Adrenal gland (tissue), 12 donors: ENCODE measurements around the gene KCNT2. TPM values are rescaled to one million over a fixed set of nuclear protein-coding genes. Genes with fewer than 3 reads are reported as not detected.

ENCODE experiments used
- DNase-seq, 7 donors: peaks; one replicate each; pipeline ENCODE4 v3.0.0-alpha.2; 2019 to 2020
- H3K27ac ChIP-seq, 5 donors: fragments of 200-600 bp; sonication (generic) in 4 of 5; 1 replicate in 3 of 5; 2 replicates in 2 of 5; pipeline versions ENCODE4 v1.5.1 to v1.8.0; 2016 to 2020; ENCODE audit warnings: mild to moderate bottlenecking in 1 of 5
- H3K27me3 ChIP-seq: fragments of 200-600 bp; 2 replicates; pipeline ENCODE4 v1.8.0; 2021
- H3K36me3 ChIP-seq, 2 donors: fragments of 200-600 bp; replicated peaks in 1 of 2; 1 replicate in 1 of 2; 2 replicates in 1 of 2; pipeline versions ENCODE4 v1.5.1 to v1.8.0; 2018 to 2022
- H3K4me1 ChIP-seq, 2 donors: fragments of 200-600 bp; replicated peaks in 1 of 2; 1 replicate in 1 of 2; 2 replicates in 1 of 2; pipeline versions ENCODE4 v1.5.1 to v1.8.0; 2018 to 2021
- H3K4me3 ChIP-seq, 4 donors: fragments of 200-600 bp; sonication (generic) in 3 of 4; one replicate each; pipeline ENCODE4 v1.5.1; 2016 to 2018
- H3K9me3 ChIP-seq, 3 donors: fragments of 200-600 bp; sonication (generic) in 1 of 3; replicated peaks in 1 of 3; 1 replicate in 2 of 3; 2 replicates in 1 of 3; pipeline versions ENCODE4 v1.5.1 to v1.8.0; 2016 to 2021
- POLR2A ChIP-seq, 2 donors: fragments of 450-650 bp; IDR thresholded peaks; one replicate each; pipeline ENCODE4 v1.6.1; 2017; ENCODE audit warnings: antibody characterized with exemption in 2 of 2, mild to moderate bottlenecking in 2 of 2, moderate library complexity in 1 of 2
- WGBS, 4 donors: extraction: QIAGEN DNeasy Blood & Tissue Kit in 2 of 4; methylation state at CpG; one replicate each; pipeline versions ENCODE4 v1.1.5 to v1.1.7; 2013 to 2017; 5-methylcytosine and 5-hydroxymethylcytosine counted together
- intact Hi-C, 2 donors: fragments of 100-400 bp; cut with DNase I; formaldehyde crosslinking; loops; one replicate each; pipeline versions ENCODE4 v1.14.1 to v1.15.0; 2022 to 2023
- polyA plus RNA-seq, 3 donors: library from polyadenylated mRNA; stranded (reverse); fragments of 200-250 nt in 2 of 3; fragments of 350-450 nt in 1 of 3; fragmentation: Illumina TruSeq in 1 of 3; extraction: RNeasy Lipid Tissue Mini Kit (QIAGEN cat#74804) in 1 of 3; gene quantifications; one replicate each; pipeline ENCODE4 v1.2.3, GENCODE V29; 2013 to 2014
- total RNA-seq, 9 donors: library from RNA; depleted of rRNA in 4 of 9; stranded (reverse); fragments of >200 nt in 4 of 9; fragments of 120-200 nt in 1 of 9; fragmentation: NEBNext Ultra II Directional in 1 of 9; extraction: Animal tissue kit (Norgen Biotek cat#: 25700) in 1 of 9; gene quantifications; one replicate each; pipeline versions ENCODE4 v1.1.0 to v1.2.4, GENCODE V29; 2013 to 2023
- TF ChIP-seq, protein P1 (sequence below), 6 experiments: fragments of 450-650 bp in 4 of 6; fragments of 200-600 bp in 2 of 6; sonication (generic) in 1 of 6; IDR thresholded peaks; 1 replicate in 5 of 6; 2 replicates in 1 of 6; pipeline versions ENCODE4 v1.5.1 to v1.8.0; 2016 to 2021; ENCODE audit warnings: antibody characterized with exemption in 6 of 6, mild to moderate bottlenecking in 2 of 6, moderate library complexity in 1 of 6
- donor health status: healthy with polysubstance abuse.
- donor health status: Bipolar disorder and iron deficiency.
- donor health status: DM: yes; HTN: yes; CAD: no.
- donor health status: DM: no; HTN: no; CAD: no.
- donor health status: DM: no; HTN: no; CAD: no.
- donor health status: DM: yes; HTN: yes; CAD: no.

KCNT2 gene
- total and polyA plus RNA-seq, 12 donors = 0.54 to 4.0 (median 1.2) TPM

DNA sequence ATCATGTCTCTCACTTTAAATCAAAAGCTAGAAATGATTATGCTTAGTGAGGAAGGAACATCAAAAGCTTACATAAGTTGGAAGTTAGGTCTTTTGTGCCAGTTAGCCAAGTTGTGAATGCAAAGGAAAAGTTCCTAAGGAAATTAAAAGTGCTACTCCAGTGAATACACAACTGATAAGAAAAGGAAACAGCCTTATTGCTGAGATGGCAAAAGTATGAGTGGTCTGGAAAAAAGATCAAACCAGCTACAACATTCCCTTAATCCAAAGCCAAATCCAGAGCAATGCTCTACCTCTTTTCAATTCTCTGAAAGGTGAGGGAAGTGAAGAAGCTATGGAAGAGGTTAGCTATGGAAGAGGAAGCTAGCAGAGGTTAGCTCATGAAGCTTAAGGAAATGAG, 378.7 kb downstream of the KCNT2 start:
- Histone ChIP-seq H3K9me3 (no peaks in the 10 kb centered on the region), H3K27ac (no peak overlapping the region), H3K4me1 (no peaks in the 10 kb centered on the region), H3K4me3 (no peak overlapping the region), H3K36me3 (no peaks in the 10 kb centered on the region), H3K27me3 (no peaks in the 10 kb centered on the region)
- intact Hi-C loops = no loop called here
- TF ChIP-seq, protein P1, sequence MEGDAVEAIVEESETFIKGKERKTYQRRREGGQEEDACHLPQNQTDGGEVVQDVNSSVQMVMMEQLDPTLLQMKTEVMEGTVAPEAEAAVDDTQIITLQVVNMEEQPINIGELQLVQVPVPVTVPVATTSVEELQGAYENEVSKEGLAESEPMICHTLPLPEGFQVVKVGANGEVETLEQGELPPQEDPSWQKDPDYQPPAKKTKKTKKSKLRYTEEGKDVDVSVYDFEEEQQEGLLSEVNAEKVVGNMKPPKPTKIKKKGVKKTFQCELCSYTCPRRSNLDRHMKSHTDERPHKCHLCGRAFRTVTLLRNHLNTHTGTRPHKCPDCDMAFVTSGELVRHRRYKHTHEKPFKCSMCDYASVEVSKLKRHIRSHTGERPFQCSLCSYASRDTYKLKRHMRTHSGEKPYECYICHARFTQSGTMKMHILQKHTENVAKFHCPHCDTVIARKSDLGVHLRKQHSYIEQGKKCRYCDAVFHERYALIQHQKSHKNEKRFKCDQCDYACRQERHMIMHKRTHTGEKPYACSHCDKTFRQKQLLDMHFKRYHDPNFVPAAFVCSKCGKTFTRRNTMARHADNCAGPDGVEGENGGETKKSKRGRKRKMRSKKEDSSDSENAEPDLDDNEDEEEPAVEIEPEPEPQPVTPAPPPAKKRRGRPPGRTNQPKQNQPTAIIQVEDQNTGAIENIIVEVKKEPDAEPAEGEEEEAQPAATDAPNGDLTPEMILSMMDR (IDR thresholded peaks at IDR 0.05) = no peak
- TF ChIP-seq POLR2A (IDR thresholded peaks at IDR 0.05) = no peak
- DNase-seq = no peak

DNA sequence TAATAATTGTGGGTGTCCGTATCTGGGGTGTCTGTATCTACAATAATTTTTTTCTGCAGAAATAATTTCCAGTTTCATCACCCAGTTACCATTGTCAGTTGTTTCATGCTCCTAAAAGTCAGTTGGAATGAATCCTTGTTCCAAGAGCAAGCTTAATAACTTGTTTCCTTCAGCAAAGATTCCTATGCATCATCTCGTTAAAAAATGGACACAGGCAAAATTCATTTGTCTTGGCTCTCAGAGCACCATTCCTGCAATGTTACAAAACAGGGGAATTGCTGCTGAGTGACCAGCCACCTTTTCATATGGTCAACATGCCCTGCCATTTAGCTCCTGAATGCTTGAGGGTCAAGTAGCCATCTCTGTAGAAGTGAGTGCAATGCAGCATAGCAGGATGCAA, 393.4 kb downstream of the KCNT2 start:
- H3K4me1 ChIP-seq = no peaks in the 10 kb centered on the region
- TF ChIP-seq, protein P1 (IDR thresholded peaks at IDR 0.05) = no peak
- TF ChIP-seq POLR2A (IDR thresholded peaks at IDR 0.05) = no peak
- no peaks in the 10 kb centered on the region for H3K36me3 ChIP-seq
- WGBS, 4 donors = 76 to 87% (median 79%) methylated on average over 2 of the region's 2 CpGs
- H3K27ac ChIP-seq = no peak overlapping the region
- no peak overlapping the region for H3K4me3 ChIP-seq
- intact Hi-C loops = no loop called here
- H3K27me3 ChIP-seq = no peaks in the 10 kb centered on the region
- DNase-seq = no peak
- no peaks in the 10 kb centered on the region for H3K9me3 ChIP-seq

DNA sequence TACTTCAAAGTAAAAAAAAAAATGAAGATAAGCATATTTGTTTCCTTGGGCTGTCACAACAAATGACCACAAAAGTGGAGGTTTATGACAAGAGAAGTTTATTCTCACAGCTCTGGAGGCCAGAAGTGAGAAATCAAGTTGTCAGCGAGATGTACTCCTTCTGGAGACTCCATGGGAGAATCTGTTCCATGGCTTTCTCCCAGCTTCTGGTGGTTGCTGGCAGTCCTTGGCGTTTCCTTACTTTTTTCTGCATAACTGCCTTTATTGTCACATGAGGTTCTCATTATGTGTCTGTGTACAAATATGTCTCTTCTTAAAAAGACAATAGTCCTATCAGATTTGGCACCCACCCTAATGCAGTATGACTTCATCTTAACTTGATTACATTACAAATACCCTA, 398.3 kb downstream of the KCNT2 start:
- Histone ChIP-seq H3K4me3 (no peak overlapping the region), H3K4me1 (no peaks in the 10 kb centered on the region), H3K36me3 (no peaks in the 10 kb centered on the region), H3K27me3 (no peaks in the 10 kb centered on the region), H3K9me3 (no peaks in the 10 kb centered on the region), H3K27ac (no peak overlapping the region)
- intact Hi-C loops = no loop called here
- TF ChIP-seq, protein P1 (IDR thresholded peaks at IDR 0.05) = no peak
- no peak for TF ChIP-seq POLR2A (IDR thresholded peaks at IDR 0.05)
- no peak for DNase-seq
- 58 to 68% (median 63%) methylated on average over 2 of the region's 2 CpGs for WGBS, 4 donors

DNA sequence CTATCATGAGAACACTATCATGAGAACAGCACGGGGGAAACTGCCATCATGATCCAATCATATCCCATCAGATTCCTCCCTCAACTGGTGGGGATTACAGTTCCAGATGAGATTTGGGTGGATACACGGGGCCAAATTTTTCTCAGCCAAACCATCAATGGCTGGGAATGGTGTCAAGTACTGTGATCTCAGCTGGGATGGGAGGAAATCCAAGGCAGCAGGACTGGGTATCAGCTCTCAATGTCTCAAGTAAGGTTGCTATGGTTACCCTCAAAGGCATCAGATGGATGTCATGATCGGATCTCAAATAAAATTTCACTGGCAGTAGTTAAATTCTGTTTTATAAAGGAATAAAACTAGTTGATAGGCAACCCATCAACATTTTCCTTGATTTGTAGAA, 399.0 kb downstream of the KCNT2 start:
- no peaks in the 10 kb centered on the region for H3K9me3 ChIP-seq
- no peaks in the 10 kb centered on the region for H3K36me3 ChIP-seq
- H3K4me1 ChIP-seq = no peaks in the 10 kb centered on the region
- intact Hi-C loops = no loop called here
- no peak overlapping the region for H3K27ac ChIP-seq
- TF ChIP-seq, protein P1 (IDR thresholded peaks at IDR 0.05) = no peak
- TF ChIP-seq POLR2A (IDR thresholded peaks at IDR 0.05) = no peak
- 76 to 88% (median 80%) methylated on average over 3 of the region's 3 CpGs for WGBS, 4 donors
- DNase-seq = no peak
- no peaks in the 10 kb centered on the region for H3K27me3 ChIP-seq
- H3K4me3 ChIP-seq = no peak overlapping the region
